Stimulated activated CD8-positive, alpha-beta memory T cell treated with anti-CD3 and anti-CD28 coated beads, Interleukin-2, amount 100 ng/mL, for 1 hour (primary cell): ENCODE results near the gene KIAA0930.

Experiments
- DNase-seq, 2 donors: peaks; one replicate each; pipeline ENCODE4 v3.0.0-alpha.2; 2020; ENCODE audit warnings: low read depth in 2 of 2

The KIAA0930 gene

DNA sequence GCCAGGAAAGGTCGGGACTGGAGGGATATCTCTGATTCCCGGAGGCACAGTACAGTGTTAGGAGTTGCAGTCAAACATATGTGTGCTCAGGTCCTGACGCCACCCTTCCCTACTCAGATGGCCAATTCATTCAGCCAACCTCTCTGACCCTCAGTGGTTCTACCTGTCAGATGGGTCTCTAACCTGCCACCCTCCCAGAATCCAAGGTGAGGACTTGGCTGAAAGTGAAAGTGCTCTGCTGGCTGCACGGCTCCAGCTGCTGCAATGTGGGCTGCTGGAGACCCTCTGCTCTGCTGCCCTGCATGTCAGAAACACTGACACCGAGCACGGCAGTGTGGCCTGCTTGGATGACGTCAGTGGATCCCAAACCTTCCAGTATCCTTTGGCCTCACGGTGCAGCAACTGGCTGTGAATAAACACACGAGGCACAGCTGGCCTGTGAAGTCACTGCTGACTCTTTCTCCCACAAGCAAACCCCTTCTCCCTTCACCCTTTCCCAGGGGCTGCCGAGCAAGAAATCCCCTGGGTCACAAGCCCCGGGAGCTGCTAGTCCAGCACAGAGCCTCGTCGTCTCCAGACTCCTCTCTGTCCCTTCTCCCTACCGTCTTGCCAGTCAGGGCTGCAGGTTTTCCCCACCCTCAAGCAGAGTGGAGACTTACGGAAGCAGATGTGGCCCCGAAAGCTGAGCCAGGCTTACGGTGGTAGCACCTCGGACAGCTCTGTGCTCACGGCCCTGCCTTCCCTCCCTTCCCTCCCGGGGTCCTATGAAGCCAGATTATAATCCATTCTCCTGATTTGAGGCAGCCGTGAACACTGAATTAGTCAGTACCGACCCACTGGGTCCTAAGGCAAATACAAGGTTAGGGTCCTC, 24.3 kb downstream of the KIAA0930 start:
- no peak for DNase-seq

DNA sequence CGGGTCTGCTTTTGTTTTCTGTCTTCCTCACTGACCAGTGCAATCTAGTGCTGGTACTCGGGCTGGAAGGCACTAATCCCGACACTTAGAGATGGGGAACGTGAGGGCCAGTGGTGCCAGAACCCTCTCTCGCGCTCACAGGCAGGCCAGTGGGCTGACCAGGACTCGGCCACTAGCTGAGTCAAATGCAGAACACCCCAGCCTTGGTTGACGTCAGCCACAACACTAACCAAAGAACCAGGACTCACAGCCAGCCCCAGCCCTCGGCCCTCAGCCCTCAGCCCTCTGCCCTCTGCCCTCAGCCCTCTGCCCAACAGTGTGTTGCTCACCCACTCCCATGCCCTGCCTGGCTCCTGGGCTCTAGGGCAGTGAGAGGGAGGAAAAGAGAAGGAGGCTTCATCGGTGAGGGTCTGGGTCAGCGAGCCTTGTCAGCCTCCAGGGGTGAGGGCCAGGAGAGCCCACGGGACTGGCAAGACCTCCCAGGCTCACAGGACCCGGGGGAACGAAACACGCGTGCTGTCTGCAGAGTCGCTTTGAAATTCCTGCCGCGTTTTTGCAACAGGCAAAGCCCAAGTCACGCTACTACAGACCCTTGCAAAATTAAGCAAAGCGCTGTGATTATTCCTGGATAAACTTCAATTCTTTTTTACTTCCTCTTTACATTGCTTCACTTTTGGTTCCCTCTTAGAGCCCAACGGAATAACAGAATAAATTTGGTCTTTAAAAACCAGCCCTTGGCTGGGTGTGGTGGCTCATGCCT, 27.5 kb downstream of the KIAA0930 start:
- no peak for DNase-seq

DNA sequence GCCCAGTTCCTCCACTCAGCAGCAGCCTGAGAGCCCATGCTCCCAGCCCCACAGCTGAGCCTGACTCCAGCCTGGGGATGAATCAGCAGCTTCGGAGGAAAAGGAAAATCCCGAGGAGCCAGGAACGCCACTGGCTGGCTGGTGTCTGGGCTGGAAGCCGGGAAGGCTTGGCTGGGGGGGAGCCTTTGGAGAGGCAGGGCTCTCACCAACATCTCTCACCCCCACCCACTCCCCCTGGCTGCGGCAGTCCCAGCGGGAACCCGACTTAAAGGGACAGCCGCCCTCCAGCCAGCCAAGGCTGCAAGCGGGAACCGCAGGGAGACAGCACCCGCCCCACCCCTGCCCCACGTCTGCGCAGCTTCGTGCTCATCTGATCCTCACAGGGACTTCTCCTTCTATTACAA, 28.4 kb downstream of the KIAA0930 start:
- DNase-seq, result no peak

DNA sequence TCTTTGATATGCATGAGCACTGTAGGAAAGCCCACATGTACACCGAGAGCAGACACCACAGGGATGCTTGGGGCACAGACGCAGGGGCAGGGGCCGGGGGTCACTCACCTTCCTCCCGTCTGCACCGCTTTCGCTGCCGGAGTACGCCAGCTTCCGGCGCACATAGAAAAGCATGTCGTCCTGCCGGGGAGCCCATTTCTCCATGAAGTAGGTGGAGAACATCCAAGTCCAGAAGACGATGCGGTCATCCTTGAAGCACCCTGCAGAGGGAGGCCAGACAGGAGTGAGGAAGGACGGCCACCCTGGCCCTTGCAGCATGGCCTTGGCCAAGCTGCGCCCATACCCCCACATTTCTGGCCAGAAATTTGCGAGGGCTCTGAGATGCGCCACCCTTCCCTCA, 28.8 kb downstream of the KIAA0930 start:
- DNase-seq, result no peak

DNA sequence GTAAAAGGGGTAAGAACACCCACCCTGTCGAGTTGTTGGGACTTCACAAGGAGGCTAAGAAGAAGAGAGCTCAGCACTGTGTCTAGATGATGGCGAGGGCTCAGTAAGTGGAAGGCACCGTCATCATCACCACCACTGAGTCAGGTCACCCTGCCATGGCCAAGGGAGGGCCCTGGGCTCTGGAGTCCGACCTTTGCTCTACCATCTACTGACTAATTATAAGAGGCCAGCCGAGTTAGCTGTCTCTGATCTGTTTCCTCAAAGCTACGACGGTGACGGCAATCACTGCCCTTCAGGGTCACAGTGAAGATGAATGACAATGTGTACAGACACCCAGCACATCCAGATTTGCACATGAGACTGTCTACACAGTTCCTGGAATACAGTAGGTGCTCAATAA, 29.3 kb downstream of the KIAA0930 start:
- no peak for DNase-seq

DNA sequence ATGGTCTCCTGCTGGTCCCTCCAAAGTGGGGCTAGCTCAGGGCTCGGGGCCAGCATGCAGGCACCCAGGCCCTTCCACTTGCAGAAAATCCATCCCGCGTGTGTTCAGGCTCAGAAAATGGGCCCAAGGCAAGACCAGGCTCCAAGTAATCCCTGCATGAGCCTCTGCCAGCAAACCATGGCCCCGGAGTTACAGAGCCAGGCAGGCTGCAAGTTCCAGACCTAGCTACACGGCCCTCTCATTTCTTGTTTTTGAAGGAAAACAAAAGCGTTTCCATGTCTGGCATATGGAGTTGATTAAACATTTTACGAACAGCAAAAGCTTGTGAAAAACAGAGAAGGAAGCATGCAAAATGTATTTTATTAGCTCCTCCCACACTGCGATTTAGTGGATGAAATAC, 29.7 kb downstream of the KIAA0930 start:
- no peak for DNase-seq

DNA sequence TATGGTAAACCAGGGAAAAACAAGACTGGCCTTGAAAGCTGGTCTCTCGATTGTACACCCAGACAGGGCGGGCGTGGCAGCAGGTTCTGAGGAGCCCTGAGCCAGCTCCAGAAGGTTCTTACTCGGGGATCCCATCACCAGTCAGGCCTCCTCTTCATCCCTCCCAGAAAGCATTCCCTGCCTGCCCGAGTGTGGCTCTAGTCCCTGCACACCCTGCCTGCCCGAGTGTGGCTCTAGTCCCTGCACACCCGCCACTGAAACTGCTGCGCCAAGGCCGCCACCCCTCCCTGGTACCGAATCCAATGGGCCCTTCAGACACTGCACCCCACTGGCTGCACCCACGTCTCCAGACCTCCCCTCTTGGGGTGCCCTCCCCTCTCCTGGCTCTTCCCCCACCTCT, 30.1 kb downstream of the KIAA0930 start:
- DNase-seq, result no peak

DNA sequence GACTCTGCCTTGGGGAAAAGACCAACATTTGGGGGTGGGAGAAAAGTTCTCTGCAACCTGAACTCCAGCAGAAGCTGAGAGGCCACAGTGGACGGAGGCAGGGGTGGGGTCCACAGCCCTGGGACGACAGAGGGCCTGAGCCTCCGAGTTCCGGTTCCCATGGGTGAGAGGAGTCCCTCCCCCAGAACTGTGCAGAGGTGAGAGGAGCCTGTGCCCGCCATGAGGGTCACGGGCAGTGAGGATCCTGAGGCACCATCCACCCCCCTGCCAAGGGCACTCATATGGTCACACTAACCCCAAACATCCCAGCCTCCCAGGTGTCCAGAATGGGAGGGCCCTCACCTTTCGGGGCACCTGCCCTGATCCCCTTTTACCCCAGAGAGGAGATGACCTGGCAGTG, 30.5 kb downstream of the KIAA0930 start:
- no peak for DNase-seq

DNA sequence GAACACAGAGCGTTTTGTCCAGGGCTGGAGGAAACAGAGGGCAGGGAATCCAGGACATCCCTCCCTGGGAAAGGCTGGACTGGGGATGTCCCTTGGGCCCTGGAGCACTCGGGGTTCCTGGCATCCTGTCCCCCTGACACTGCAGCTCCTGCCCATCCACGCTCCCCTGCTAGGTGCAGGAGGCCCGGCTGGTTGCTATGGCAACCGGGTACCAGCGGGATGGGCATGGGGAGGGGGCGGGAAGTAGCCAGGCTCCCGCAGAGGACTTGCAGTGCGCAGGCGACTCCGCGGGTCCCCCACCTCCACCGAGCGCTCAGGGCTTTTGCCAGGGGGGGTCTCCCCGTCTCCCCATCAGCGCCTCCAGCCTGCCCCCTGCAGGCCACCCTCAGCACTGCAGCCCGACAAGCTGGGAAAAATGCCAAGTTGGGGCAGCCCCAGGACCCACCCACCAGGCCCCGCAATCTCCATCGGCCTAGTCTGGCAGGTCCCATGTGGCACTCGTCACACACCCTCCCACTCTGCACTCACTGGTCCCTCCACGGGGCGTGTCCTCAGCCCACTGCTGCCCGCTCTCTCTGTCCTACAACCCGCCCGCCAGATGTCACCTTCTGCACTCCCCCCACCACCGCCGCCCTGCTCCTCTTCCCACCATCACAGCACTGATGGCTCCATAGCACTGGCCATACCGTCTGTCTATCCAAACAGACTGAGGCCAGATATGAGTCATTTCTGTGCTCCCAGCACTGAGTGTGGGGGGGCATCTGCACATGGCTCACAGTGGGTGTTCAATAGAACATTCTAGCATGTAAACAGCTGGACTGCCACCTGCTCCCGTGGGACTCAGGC, 31.5 kb downstream of the KIAA0930 start:
- DNase-seq, result no peak

DNA sequence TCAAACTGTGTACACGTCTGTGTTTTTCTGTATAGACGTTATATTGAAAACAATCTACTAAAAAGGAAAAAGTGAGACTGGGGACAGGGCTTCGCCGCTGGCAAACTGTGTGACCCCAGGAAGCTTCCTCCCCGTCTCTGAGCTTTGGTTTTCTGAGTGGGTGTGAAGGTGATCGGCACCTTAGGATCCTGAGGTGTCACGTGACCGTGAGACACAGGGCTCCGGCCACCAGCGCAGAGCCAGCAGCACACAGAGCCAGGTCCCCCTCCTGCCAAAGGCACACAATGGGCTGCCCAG, 32.0 kb downstream of the KIAA0930 start:
- no peak for DNase-seq

DNA sequence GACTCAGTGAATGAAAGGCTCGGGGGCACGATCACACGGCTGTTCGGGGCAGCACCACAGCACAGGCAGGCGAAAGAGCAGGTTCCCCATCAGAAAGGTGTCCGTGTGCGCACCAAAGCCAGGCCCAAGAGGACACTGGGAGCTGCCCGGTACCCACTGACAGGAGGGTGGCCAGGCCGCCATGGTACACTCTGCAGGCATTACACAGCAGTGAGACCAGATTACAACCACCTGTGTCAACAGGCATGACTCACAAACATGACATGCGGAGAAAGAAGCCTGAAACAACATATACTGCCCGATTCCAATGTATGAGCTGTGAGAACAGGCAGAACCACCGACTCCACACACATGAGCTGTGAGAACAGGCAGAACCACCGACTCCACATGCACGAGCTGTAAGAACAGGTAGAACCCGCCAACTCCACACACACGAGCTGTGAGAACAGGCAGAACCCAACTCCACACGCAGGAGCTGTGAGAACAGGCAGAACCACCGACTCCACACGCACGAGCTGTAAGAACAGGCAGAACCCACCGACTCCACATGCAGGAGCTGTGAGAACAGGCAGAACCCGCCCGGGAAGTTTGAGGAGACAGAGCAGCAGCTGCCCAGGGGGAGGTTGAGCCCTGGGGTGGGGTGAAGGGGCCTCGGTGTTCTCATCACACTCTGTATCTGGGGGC, 32.6 kb downstream of the KIAA0930 start:
- no peak for DNase-seq

DNA sequence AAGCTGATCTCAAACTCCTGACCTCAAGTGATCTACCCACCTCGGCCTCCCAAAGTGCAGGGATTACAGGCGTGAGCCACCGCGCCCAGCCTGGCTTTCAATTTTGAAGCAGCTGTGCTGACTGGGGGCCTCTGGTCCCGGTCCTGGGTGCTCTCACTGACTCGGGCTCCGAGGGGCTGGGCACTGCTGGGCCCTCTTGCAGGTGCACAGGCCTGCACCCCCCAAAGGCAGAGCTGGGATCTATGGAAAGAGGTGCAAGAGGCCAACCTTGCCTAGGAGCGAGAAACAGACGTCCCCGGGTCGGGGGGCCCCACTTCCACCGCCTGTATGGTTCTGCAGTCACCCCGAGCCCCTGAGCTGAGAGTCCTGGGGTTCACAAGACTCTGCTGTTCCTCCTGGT, 33.2 kb downstream of the KIAA0930 start:
- no peak for DNase-seq

DNA sequence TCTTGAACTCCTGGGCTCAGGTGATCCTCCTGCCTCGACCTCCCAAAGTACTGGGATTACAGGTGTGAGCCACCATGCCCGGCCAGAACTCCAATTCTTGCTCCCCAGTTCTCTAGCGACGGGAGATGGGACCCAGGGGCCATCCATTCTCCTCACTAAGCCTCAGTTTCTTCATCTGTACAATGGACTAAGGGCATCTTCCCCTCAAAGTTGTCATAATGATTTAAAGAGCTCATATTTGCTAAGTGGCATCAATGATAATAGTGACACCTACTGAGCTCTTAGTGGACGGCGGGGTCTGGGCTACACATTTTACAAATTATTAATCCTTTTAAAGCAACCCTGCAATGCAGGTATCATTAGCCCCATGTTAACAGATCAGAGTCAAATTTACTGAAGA, 34.5 kb downstream of the KIAA0930 start:
- DNase-seq, result no peak

DNA sequence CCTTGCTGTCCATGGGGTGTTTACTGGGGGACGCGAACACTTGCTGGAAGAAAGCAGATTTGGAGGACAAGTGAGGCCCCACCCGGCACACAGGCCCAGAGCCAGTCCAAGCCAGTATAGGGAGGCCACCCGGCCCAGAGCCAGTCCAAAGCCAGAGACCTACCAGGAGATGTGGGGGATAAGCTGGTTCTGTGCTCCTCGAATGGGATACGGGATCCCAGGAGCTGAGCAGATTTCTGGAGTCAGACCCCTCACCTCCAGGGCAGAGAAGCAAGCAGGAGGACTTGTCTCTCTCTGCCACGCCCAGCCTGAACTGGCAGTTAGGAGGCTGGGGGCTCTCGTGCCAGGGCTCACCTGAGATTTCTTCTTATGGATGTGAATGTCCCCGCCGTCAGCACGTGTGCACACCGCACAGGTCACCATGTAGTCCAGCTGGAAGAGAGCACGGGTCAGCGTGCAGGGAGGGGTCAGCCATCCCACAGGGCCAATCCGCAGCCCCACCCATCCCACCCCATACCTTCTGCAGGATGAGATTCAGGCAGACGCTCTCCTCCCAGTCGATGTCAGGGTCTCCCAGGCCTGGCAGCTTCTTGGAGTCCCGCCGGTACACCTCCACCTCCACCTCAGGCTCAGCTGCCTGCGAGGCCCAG, 35.3 kb downstream of the KIAA0930 start:
- no peak for DNase-seq

DNA sequence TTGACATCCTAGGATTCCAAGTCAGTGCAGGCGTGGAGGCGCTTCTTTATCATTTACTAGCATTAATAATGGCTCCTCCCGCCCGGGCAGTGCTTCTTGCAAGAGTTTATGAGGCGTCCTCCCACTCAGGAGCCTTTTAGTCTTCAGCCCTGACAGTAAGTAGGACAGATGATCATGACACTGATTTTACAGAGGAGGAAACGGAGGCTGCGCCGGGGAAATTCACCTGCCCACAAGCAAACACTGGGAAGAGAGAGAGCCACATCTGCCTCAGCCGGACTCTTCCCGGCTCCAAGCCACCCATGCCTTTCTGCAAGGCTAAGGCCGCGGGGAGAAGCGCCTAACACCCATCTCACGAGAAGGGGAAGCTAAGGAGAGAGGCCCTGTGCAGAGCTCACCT, 35.9 kb downstream of the KIAA0930 start:
- no peak for DNase-seq

DNA sequence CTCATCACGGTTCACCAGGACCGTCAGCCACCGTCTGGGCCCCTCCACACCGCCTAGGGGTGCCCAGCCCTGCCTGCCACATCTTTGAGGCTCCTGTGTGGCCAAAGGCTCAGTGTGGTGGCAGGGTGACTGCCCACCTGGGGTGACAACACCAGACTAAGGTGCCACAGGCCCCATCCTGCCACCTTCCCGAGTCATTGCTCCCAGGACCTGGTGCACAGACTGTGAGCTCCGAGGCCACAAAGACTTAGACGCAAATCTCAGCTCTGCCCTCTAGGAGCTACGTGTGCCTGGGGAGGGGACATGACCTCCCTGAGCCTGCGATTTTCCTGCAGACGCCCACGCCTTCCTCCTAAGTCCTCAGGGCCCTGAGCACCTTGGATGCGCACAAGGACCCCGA, 36.5 kb downstream of the KIAA0930 start:
- no peak for DNase-seq

DNA sequence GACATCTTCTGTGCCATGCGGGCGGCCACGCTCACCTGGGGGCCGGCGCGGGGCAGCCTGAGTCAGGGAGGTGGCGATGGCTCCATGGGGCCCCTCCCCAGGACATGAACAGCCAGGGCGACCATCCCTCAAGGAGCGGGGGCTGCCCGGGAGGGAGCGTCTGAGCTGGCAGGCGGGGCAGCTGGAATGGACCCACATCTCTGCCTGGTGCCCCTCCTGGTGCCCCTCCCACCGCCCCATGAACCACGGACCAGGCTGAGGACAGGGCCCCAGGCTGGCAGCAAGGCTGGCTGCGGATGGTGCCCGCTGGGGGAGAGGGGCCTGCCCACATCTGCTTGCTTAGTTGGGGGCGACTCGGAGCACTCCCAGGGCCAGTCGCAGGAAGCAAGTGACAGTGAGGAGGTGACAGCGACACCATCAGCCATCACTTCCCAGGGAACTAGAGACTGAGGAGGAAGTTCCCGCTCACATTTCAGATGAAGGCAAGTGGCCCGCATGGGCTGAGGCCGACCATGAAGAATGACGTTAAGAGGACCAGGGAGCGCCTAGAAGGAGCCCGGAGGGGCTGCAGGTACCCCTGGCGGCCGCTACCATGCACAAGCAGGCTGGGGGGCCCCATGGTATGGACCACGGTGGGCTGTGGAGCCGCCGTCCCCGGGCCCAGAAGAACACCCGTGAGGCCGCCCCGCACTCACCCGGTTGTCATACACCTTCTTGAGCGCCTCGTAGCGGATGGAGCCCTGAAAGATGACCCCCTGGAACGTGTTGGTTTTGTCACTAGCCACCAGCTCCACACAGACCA, 37.3 kb downstream of the KIAA0930 start:
- no peak for DNase-seq

DNA sequence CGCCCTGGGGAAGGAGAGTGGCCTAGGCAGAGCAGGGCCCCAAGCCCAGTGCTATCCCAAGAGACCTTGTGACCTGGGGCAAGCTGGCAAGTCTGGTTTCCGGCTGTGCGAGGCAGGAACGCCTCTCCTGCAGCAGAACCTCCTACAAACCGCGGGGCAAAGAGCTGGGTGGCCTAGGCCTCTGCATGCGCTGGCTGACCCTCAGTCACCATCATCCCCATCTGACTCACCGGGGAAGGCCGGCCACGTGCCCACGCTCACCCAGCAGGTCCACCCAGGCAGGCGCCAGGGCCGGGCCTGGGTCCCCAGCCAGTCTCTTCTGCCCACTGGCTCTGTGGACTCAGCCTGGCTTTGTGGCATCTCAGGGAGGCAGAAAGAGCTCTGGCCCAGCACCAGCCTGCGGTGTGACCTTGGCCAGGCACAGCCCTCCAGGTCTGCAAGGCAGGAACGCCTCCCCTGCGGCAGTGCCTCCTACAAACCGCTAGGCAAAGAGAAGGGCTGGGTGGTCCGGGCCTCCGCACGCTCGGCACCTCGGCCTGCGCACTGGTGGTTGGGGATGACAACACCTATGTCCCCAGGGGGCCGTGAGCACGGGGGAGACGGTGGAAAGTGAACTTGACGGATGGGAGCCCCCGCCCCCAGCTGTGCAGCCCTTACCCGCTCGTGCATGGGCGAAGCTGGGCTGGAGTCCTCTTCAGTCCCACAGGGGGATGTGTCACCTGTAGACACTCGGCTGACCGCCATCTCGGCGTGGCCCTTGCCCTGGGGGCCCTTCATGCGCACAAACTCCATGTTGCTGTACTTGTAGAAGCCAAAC, 38.2 kb downstream of the KIAA0930 start:
- DNase-seq, result no peak

DNA sequence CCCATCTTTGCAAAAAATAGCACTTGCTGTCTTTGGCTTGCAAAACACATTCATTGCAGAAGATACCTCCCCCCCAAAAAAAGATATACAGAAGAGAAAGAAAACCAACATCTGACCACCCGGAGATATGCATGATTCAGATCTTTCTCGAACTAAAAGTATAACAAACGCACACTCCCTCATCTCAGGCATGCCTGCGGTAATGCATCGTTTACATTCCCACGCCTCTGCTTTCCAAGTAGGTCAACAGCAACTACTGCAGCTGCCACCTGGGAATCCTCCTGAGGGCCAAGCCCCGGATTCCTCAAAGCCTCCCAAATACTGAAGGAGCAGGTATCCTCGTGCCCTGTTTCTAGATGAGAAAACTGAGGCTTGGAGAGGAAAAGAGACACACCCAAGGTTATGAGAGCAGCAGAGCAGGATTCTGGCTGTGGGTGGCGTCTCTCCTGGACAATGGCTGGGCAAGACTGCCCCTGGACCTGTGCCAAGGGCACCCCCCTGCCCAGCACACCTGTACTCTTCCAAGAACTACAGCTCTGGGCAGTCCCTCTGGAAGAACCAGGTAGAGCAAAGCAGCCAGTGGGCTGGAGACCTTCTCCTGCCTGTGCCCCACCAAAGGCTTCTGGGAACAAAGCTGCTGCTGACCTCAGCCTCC, 38.9 kb downstream of the KIAA0930 start:
- no peak for DNase-seq
